Measurements from ENCODE around the gene PCDHGB1.

- TF ChIP-seq EZH2phosphoT487 (IDR thresholded peaks at IDR 0.05; ENCODE audit: insufficient read depth, low read depth) (no peak), EZH2 (IDR thresholded peaks at IDR 0.05; ENCODE audit: insufficient read depth, poor library complexity, severe bottlenecking) (no peak)
Observed at GRCh38 chr5:141392429-141393198, 42.7 kb downstream of the PCDHGB1 start, which contains the start of gene PCDHGA8.
